ENCODE results near the gene ZFAND3. TPM values are rescaled to one million over a fixed set of nuclear protein-coding genes. Genes with fewer than 3 reads are reported as not detected.

The ZFAND3 gene
- polyA plus RNA-seq, 1 of the 3 experiments (the other 2 are of a cell fraction): 16.7 TPM

- Histone ChIP-seq H3K36me3 (replicated peaks in 1 of 2; ENCODE audit: control insufficient read depth in 1 of 2, insufficient read depth in 2 of 2, low read length in 1 of 2) (peaks cover 0 to 10% of the 10 kb centered on the region in 2 experiments), H3F3A (replicated peaks; ENCODE audit: insufficient read depth) (peaks cover 5% of the 10 kb centered on the region), H2AFZ (ENCODE audit: low read depth) (no peak overlapping the region), H3K9me3 (peaks cover 12% of the 10 kb centered on the region), H3K27me3 (ENCODE audit: insufficient read depth) (no peaks in the 10 kb centered on the region), H3K79me2 (ENCODE audit: insufficient read depth) (peaks cover 82% of the 10 kb centered on the region), H4K20me1 (ENCODE audit: insufficient read depth) (peaks cover 50% of the 10 kb centered on the region), H3K4me1 (ENCODE audit: control insufficient read depth in 1 of 2, insufficient read depth in 2 of 2, low read depth in 1 of 2, low read length in 1 of 2) (no peaks in the 10 kb centered on the region), H3K27ac (ENCODE audit: low read depth in 2 of 2, low read length in 1 of 2) (no peak overlapping the region), H3K9me2 (no peaks in the 10 kb centered on the region), H3K4me2 (no peak overlapping the region), H3K9ac (no peak overlapping the region), H3K4me3 (ENCODE audit: low read depth in 2 of 2, low read length in 1 of 2) (peak overlapping the region in 1 of 2 experiments; percentile 31; a peak in 1 of 4 replicates)
- POLR2A ChIA-PET: no interaction called here
- CTCF ChIA-PET: interaction anchor here (1.0 kb wide), 1 partner anchor 181 kb away, joined by 3 read pairs; no protein-coding TSS in a partner anchor
- DNase-seq: peak; percentile 37
- WGBS (ENCODE audit: low lambda C conversion rate): 91% methylated on average over 5 of the region's 5 CpGs
- TF ChIP-seq, protein P1, sequence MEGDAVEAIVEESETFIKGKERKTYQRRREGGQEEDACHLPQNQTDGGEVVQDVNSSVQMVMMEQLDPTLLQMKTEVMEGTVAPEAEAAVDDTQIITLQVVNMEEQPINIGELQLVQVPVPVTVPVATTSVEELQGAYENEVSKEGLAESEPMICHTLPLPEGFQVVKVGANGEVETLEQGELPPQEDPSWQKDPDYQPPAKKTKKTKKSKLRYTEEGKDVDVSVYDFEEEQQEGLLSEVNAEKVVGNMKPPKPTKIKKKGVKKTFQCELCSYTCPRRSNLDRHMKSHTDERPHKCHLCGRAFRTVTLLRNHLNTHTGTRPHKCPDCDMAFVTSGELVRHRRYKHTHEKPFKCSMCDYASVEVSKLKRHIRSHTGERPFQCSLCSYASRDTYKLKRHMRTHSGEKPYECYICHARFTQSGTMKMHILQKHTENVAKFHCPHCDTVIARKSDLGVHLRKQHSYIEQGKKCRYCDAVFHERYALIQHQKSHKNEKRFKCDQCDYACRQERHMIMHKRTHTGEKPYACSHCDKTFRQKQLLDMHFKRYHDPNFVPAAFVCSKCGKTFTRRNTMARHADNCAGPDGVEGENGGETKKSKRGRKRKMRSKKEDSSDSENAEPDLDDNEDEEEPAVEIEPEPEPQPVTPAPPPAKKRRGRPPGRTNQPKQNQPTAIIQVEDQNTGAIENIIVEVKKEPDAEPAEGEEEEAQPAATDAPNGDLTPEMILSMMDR (IDR thresholded peaks at IDR 0.05): peak; percentile 47
- TF ChIP-seq GABPA (IDR thresholded peaks at IDR 0.05; ENCODE audit: low read depth): no peak
- TF ChIP-seq RAD21 (IDR thresholded peaks at IDR 0.05; ENCODE audit: low read length): peak; percentile 68
- no peak for TF ChIP-seq CHD2 (IDR thresholded peaks at IDR 0.05; ENCODE audit: low read length, partially characterized antibody)
- TF ChIP-seq SMC3 (IDR thresholded peaks at IDR 0.05; ENCODE audit: low read depth, low read length): peak; percentile 33; the same call in 1 of the 2 replicates
Observed at GRCh38 chr6:38012573-38012972, 193.0 kb downstream of the ZFAND3 start.

DNA sequence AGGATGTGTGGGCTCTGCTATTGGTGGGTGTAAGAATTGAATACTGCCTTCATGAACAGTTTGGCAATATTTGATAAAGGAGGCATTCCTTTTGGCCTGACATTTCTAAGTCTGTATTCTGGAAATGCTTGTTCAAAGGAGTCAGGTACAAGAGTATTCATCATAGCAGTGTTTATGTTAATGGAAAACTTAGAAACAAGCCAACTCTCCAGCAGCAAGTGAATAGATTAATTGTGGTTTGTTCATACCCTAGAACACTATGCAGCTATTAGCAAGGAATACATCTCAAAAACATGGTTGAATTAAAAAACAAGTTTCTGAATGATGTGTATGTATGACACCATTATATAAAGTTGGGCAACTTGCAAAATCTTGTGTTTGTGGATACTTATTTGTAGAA, 195.8 kb downstream of the ZFAND3 start:
- no peak overlapping the region for H3K27ac ChIP-seq (ENCODE audit: low read depth in 2 of 2, low read length in 1 of 2)
- H3K9ac ChIP-seq: no peak overlapping the region
- no peak for TF ChIP-seq SMC3 (IDR thresholded peaks at IDR 0.05; ENCODE audit: low read depth, low read length)
- no peak for TF ChIP-seq FOXJ3 (CRISPR knock-in tag; IDR thresholded peaks at IDR 0.05)
- TF ChIP-seq TCF12 (IDR thresholded peaks at IDR 0.05): no peak
- TF ChIP-seq, protein P2, sequence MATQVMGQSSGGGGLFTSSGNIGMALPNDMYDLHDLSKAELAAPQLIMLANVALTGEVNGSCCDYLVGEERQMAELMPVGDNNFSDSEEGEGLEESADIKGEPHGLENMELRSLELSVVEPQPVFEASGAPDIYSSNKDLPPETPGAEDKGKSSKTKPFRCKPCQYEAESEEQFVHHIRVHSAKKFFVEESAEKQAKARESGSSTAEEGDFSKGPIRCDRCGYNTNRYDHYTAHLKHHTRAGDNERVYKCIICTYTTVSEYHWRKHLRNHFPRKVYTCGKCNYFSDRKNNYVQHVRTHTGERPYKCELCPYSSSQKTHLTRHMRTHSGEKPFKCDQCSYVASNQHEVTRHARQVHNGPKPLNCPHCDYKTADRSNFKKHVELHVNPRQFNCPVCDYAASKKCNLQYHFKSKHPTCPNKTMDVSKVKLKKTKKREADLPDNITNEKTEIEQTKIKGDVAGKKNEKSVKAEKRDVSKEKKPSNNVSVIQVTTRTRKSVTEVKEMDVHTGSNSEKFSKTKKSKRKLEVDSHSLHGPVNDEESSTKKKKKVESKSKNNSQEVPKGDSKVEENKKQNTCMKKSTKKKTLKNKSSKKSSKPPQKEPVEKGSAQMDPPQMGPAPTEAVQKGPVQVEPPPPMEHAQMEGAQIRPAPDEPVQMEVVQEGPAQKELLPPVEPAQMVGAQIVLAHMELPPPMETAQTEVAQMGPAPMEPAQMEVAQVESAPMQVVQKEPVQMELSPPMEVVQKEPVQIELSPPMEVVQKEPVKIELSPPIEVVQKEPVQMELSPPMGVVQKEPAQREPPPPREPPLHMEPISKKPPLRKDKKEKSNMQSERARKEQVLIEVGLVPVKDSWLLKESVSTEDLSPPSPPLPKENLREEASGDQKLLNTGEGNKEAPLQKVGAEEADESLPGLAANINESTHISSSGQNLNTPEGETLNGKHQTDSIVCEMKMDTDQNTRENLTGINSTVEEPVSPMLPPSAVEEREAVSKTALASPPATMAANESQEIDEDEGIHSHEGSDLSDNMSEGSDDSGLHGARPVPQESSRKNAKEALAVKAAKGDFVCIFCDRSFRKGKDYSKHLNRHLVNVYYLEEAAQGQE (IDR thresholded peaks at IDR 0.05; ENCODE audit: low read depth, low read length): no peak
- TF ChIP-seq GABPA (IDR thresholded peaks at IDR 0.05; ENCODE audit: low read depth): no peak
- no peaks in the 10 kb centered on the region for H3K9me2 ChIP-seq
- H3K79me2 ChIP-seq (ENCODE audit: insufficient read depth): peaks cover 82% of the 10 kb centered on the region
- H2AFZ ChIP-seq (ENCODE audit: low read depth): no peak overlapping the region
- CTCF ChIA-PET: no interaction called here
- no peaks in the 10 kb centered on the region for H3K27me3 ChIP-seq (ENCODE audit: insufficient read depth)
- no peak overlapping the region for H3K4me3 ChIP-seq (ENCODE audit: low read depth in 2 of 2, low read length in 1 of 2)
- peaks cover 0 to 6% of the 10 kb centered on the region in 2 experiments; a peak in 2 of 4 replicates for H3K4me1 ChIP-seq (ENCODE audit: control insufficient read depth in 1 of 2, insufficient read depth in 2 of 2, low read depth in 1 of 2, low read length in 1 of 2)
- peaks cover 12% of the 10 kb centered on the region for H3K9me3 ChIP-seq
- H4K20me1 ChIP-seq (ENCODE audit: insufficient read depth): peaks cover 76% of the 10 kb centered on the region
- POLR2A ChIA-PET: no interaction called here
- DNase-seq: no peak
- peaks cover 0 to 10% of the 10 kb centered on the region in 2 experiments for H3K36me3 ChIP-seq (replicated peaks in 1 of 2; ENCODE audit: control insufficient read depth in 1 of 2, insufficient read depth in 2 of 2, low read length in 1 of 2)
- no peak overlapping the region for H3K4me2 ChIP-seq
- peaks cover 5% of the 10 kb centered on the region for H3F3A ChIP-seq (replicated peaks; ENCODE audit: insufficient read depth)

Measured in SK-N-SH (cell line).